HEK293 (cell line): ENCODE measurements around the gene CDCA5.

Experiments
- ELK4 ChIP-seq: IDR thresholded peaks from 2 replicates; pipeline ENCODE4 v1.6.1; 2011; ENCODE audit warnings: mild to moderate bottlenecking, low read depth, low read length, borderline replicate concordance
- HOXD13 ChIP-seq: sonication (generic); formaldehyde crosslinking; IDR thresholded peaks from 2 replicates; pipeline ENCODE4 v1.8.0; 2022; ENCODE audit warnings: missing genetic modification reagents, borderline replicate concordance
- KLF16 ChIP-seq: fragments of 450-650 bp; formaldehyde crosslinking; IDR thresholded peaks from 2 replicates; pipeline ENCODE4 v1.5.1; 2017; ENCODE audit warnings: missing biosample characterization, missing genetic modification characterization
- PRDM10 ChIP-seq: fragments of 450-650 bp; formaldehyde crosslinking; IDR thresholded peaks from 2 replicates; pipeline ENCODE4 v1.5.1; 2016; ENCODE audit warnings: missing biosample characterization, missing genetic modification characterization
- PRDM4 ChIP-seq: fragments of 450-650 bp; formaldehyde crosslinking; IDR thresholded peaks from 2 replicates; pipeline ENCODE4 v1.5.1; 2017; ENCODE audit warnings: missing biosample characterization, missing genetic modification characterization
- REST ChIP-seq: fragments of 450-650 bp; formaldehyde crosslinking; IDR thresholded peaks from 2 replicates; pipeline ENCODE4 v1.5.1; 2016; ENCODE audit warnings: missing biosample characterization, missing genetic modification characterization
- ZBTB11 ChIP-seq: fragments of 450-650 bp; formaldehyde crosslinking; conservative IDR thresholded peaks from 2 replicates; pipeline ENCODE4 v1.5.1; 2016; ENCODE audit warnings: low read depth, missing biosample characterization, missing genetic modification characterization
- ZFP69B ChIP-seq: fragments of 450-650 bp; formaldehyde crosslinking; IDR thresholded peaks from 2 replicates; pipeline ENCODE4 v1.5.1; 2016; ENCODE audit warnings: missing biosample characterization, missing genetic modification characterization
- ZNF146 ChIP-seq: fragments of 450-650 bp; formaldehyde crosslinking; IDR thresholded peaks from 2 replicates; pipeline ENCODE4 v1.5.1; 2016; ENCODE audit warnings: missing biosample characterization, missing genetic modification characterization
- ZNF155 ChIP-seq: fragments of 450-650 bp; formaldehyde crosslinking; IDR thresholded peaks from 2 replicates; pipeline ENCODE4 v1.5.1; 2016; ENCODE audit warnings: missing biosample characterization, missing genetic modification characterization
- ZNF214 ChIP-seq: fragments of 450-650 bp; formaldehyde crosslinking; IDR thresholded peaks from 2 replicates; pipeline ENCODE4 v1.5.1; 2017; ENCODE audit warnings: missing biosample characterization, mild to moderate bottlenecking, missing genetic modification characterization, borderline replicate concordance
- ZNF280C ChIP-seq: fragments of 450-650 bp; formaldehyde crosslinking; IDR thresholded peaks from 2 replicates; pipeline ENCODE4 v1.5.1; 2016; ENCODE audit warnings: missing biosample characterization, missing genetic modification characterization
- ZNF302 ChIP-seq: fragments of 450-650 bp; formaldehyde crosslinking; IDR thresholded peaks from 2 replicates; pipeline ENCODE4 v1.5.1; 2016; ENCODE audit warnings: missing biosample characterization, missing genetic modification characterization, low read depth
- ZNF311 ChIP-seq: fragments of 450-650 bp; formaldehyde crosslinking; IDR thresholded peaks from 2 replicates; pipeline ENCODE4 v1.5.1; 2017; ENCODE audit warnings: missing biosample characterization, missing genetic modification characterization, borderline replicate concordance
- ZNF354C ChIP-seq: fragments of 450-650 bp; formaldehyde crosslinking; IDR thresholded peaks from 2 replicates; pipeline ENCODE4 v1.5.1; 2016; ENCODE audit warnings: missing biosample characterization, missing genetic modification characterization, low read depth, borderline replicate concordance
- ZNF610 ChIP-seq: fragments of 450-650 bp; formaldehyde crosslinking; IDR thresholded peaks from 2 replicates; pipeline ENCODE4 v1.5.1; 2016; ENCODE audit warnings: missing biosample characterization, missing genetic modification characterization, borderline replicate concordance
- ZNF76 ChIP-seq: fragments of 450-650 bp; formaldehyde crosslinking; IDR thresholded peaks from 2 replicates; pipeline ENCODE4; 2016; ENCODE audit warnings: low read depth, missing biosample characterization, missing genetic modification characterization, borderline replicate concordance
- ZSCAN4 ChIP-seq: fragments of 450-650 bp; formaldehyde crosslinking; IDR thresholded peaks from 2 replicates; pipeline ENCODE4 v1.5.1; 2017; ENCODE audit warnings: missing biosample characterization, missing genetic modification characterization

CDCA5 gene

GRCh38 chr11:65083834-65084597 is at the start of gene CDCA5, which contains the start of gene ZFPL1 (continued):
- no peak for TF ChIP-seq REST (tag by site-specific recombination)
- TF ChIP-seq ZNF214: no peak
- no peak for TF ChIP-seq ZNF354C (tag by site-specific recombination)
- no peak for TF ChIP-seq HOXD13 (CRISPR knock-in tag)
- peak; percentile 93 for TF ChIP-seq KLF16
- TF ChIP-seq ZNF311 (tag by site-specific recombination): no peak
- peak; percentile 95 for TF ChIP-seq ZBTB11
- TF ChIP-seq PRDM10 (tag by site-specific recombination): no peak
- peak; percentile 85 for TF ChIP-seq ZNF76
- no peak for TF ChIP-seq ZNF146 (tag by site-specific recombination)
- TF ChIP-seq ZNF280C (tag by site-specific recombination): no peak
- no peak for TF ChIP-seq ZNF610
- no peak for TF ChIP-seq ZNF302 (tag by site-specific recombination)
- no peak for TF ChIP-seq PRDM4
- no peak; the same call in 1 of the 2 replicates for TF ChIP-seq ELK4
- no peak for TF ChIP-seq ZNF155 (tag by site-specific recombination)
- no peak for TF ChIP-seq ZSCAN4 (tag by site-specific recombination)
- TF ChIP-seq ZFP69B (tag by site-specific recombination): no peak
